Panc1 (cell line): ENCODE results near the gene OR9Q1. TPM values are rescaled to one million over a fixed set of nuclear protein-coding genes. Genes with fewer than 3 reads are reported as not detected.

ENCODE experiments used
- ATAC-seq: fragments of 200-7000 bp; cut with Tn5 transposase; 2 replicates; pipeline ENCODE4 v1.9.1; 2020; ENCODE audit warnings: mild to moderate bottlenecking, moderate library complexity
- BruUV-seq: library from RNA; stranded (reverse); fragments of 400-500 nt; replicated peaks from 2 replicates; lab custom pipeline; 2021; lab: Mats Ljungman, UMichigan
- CTCF ChIA-PET: fragments of 300-600 bp; sonication (Branson Sonifier 250); formaldehyde crosslinking; loops from one replicate; lab custom pipeline; 2022; ENCODE audit warnings: antibody characterized with exemption; lab: Charles Lee
- POLR2A ChIA-PET: fragments of 300-600 bp; sonication (Branson Sonifier 250); formaldehyde crosslinking; loops from one replicate; lab custom pipeline; 2022; ENCODE audit warnings: antibody characterized with exemption; lab: Charles Lee
- DNase-seq: peaks from one replicate; pipeline ENCODE4 v3.0.0-alpha.2; 2010; ENCODE audit warnings: low read depth, low spot score
- H3K27ac ChIP-seq: 2 replicates; pipeline ENCODE4 v1.5.1; 2011; ENCODE audit warnings: mild to moderate bottlenecking, low read length, inconsistent platforms
- H3K27me3 ChIP-seq: fragments of 200-500 bp; sonication (Bioruptor generic); 2 replicates; pipeline ENCODE4 v1.6.0; 2014; ENCODE audit warnings: low read length, inconsistent platforms; ENCODE audit not compliant: control insufficient read depth, insufficient read depth
- H3K36me3 ChIP-seq: fragments of 200-500 bp; sonication (Bioruptor generic); 2 replicates; pipeline ENCODE4 v1.5.1; 2014; ENCODE audit warnings: inconsistent platforms, mild to moderate bottlenecking, low read length, moderate library complexity; ENCODE audit not compliant: control insufficient read depth, insufficient read depth
- H3K4me1 ChIP-seq: 2 replicates; pipeline ENCODE4 v1.5.1; 2011; ENCODE audit warnings: inconsistent platforms, mild to moderate bottlenecking, low read length, moderate library complexity; ENCODE audit not compliant: control insufficient read depth, insufficient read depth
- H3K4me3 ChIP-seq, 2 experiments: 2 replicates each; pipeline ENCODE4 v1.5.1; 2011 to 2012; ENCODE audit warnings: low read depth in 2 of 2, low read length in 2 of 2, mild to moderate bottlenecking in 2 of 2, inconsistent platforms in 1 of 2, moderate library complexity in 1 of 2
- H3K9me3 ChIP-seq: fragments of 200-500 bp; sonication (Bioruptor generic); 2 replicates; pipeline ENCODE4 v1.5.1; 2014; ENCODE audit warnings: low read depth, mild to moderate bottlenecking, inconsistent platforms, low read length, moderate library complexity; ENCODE audit not compliant: control insufficient read depth, insufficient read depth
- CTCF ChIP-seq: fragments of 450-650 bp; IDR thresholded peaks from 2 replicates; pipeline ENCODE4 v1.5.1; 2017; ENCODE audit warnings: mild to moderate bottlenecking
- POLR2AphosphoS5 ChIP-seq: IDR thresholded peaks from 2 replicates; pipeline ENCODE4 v1.6.1; 2012; ENCODE audit warnings: mild to moderate bottlenecking, low read depth, low read length, moderate library complexity
- REST ChIP-seq, 2 experiments: IDR thresholded peaks; 2 replicates each; pipeline ENCODE4 v1.6.1; 2011 to 2012; ENCODE audit warnings: low read depth in 2 of 2, control low read depth in 1 of 2, low read length in 1 of 2, mild to moderate bottlenecking in 1 of 2, moderate library complexity in 1 of 2; ENCODE audit not compliant: insufficient read depth in 1 of 2
- SIN3A ChIP-seq: IDR thresholded peaks from 2 replicates; pipeline ENCODE4 v1.6.1; 2012; ENCODE audit warnings: low read depth, mild to moderate bottlenecking, low read length, moderate library complexity, borderline replicate concordance; ENCODE audit not compliant: insufficient read depth
- TCF7L2 ChIP-seq: IDR thresholded peaks from 2 replicates; pipeline ENCODE4 v1.6.1; 2011; ENCODE audit warnings: mild to moderate bottlenecking, low read depth, low read length, inconsistent platforms
- in situ Hi-C: cut with HindIII; loops from 2 replicates; pipeline ENCODE4 v1.10.0; 2016; ENCODE audit warnings: low sequenced_read_pairs, low pct_unique_long_range_greater_than_20kb
- intact Hi-C: fragments of 100-400 bp; cut with micrococcal nuclease; formaldehyde crosslinking; loops from one replicate; pipeline ENCODE4 v1.10.0; 2022; ENCODE audit not compliant: unreplicated experiment
- total RNA-seq: library from RNA; stranded (reverse); gene quantifications from one replicate; pipeline ENCODE4 v1.2.1, GENCODE V29; 2021; ENCODE audit not compliant: unreplicated experiment

The OR9Q1 gene
- total RNA-seq, 1 experiment from 2014 or later = not detected

- Histone ChIP-seq H3K27ac (no peak within 1 kb of the TSS), H3K9me3 (no peaks in the 10 kb centered on the region), H3K36me3 (no peaks in the 10 kb centered on the region), H3K27me3 (no peaks in the 10 kb centered on the region), H3K4me3 (no peak within 1 kb of the TSS), H3K4me1 (no peaks in the 10 kb centered on the region)
- intact Hi-C loops (loop anchor here (10.0 kb wide), 1 partner anchor 61 kb away; no protein-coding TSS in a partner anchor), in situ Hi-C loops (no loop called here)
- BruUV-seq = no TSS peak
- no peak for ATAC-seq
- TF ChIP-seq CTCF (no peak), POLR2AphosphoS5 (no peak), SIN3A (no peak)
- ChIA-PET POLR2A (no interaction called here), CTCF (no interaction called here)
- no peak for DNase-seq
Observed at GRCh38 chr11:58125469-58125868, 101.8 kb downstream of the OR9Q1 start, which contains the start of gene OR9I1. OR9I1 (minus strand) TSS chr11:58125530; CDS start chr11:58119444, 6,086 bp downstream.

GRCh38 chr11:58127350-58127749 is 103.7 kb downstream of the OR9Q1 start:
- H3K4me1 ChIP-seq = no peaks in the 10 kb centered on the region
- intact Hi-C loops = loop anchor here (10.0 kb wide), 1 partner anchor 63 kb away; no protein-coding TSS in a partner anchor
- no peaks in the 10 kb centered on the region for H3K27me3 ChIP-seq
- DNase-seq = no peak
- in situ Hi-C loops = no loop called here
- H3K27ac ChIP-seq = no peak overlapping the region
- BruUV-seq = no TSS peak
- no peaks in the 10 kb centered on the region for H3K36me3 ChIP-seq
- CTCF ChIA-PET = no interaction called here
- POLR2A ChIA-PET = no interaction called here
- no peak for TF ChIP-seq REST (IDR thresholded peaks at IDR 0.05; ENCODE audit: insufficient read depth in 1 of 2, low read depth in 2 of 2, low read length in 1 of 2)
- H3K4me3 ChIP-seq = no peak overlapping the region
- no peak for ATAC-seq
- H3K9me3 ChIP-seq = no peaks in the 10 kb centered on the region

- H3K9me3 ChIP-seq = no peaks in the 10 kb centered on the region
- no peaks in the 10 kb centered on the region for H3K36me3 ChIP-seq
- ChIA-PET CTCF (no interaction called here), POLR2A (no interaction called here)
- no peak overlapping the region for H3K27ac ChIP-seq
- no peaks in the 10 kb centered on the region; the same call in 1 of the 2 replicates for H3K27me3 ChIP-seq
- H3K4me3 ChIP-seq = no peak overlapping the region
- no peak for DNase-seq
- ATAC-seq = no peak
- BruUV-seq = no TSS peak
- no peaks in the 10 kb centered on the region for H3K4me1 ChIP-seq
- TF ChIP-seq REST (IDR thresholded peaks at IDR 0.05; ENCODE audit: insufficient read depth in 1 of 2, low read depth in 2 of 2, low read length in 1 of 2) = no peak
- TF ChIP-seq SIN3A = no peak
- no peak for TF ChIP-seq TCF7L2
- TF ChIP-seq CTCF = no peak; the same call in 1 of the 2 replicates
- no peak for TF ChIP-seq POLR2AphosphoS5
- intact Hi-C loops (no loop called here), in situ Hi-C loops (no loop called here)
Observed at GRCh38 chr11:58133309-58134076, 109.8 kb downstream of the OR9Q1 start.
